Aorta (tissue), 5 donors: ENCODE measurements around the gene PDE4D. TPM values are rescaled to one million over a fixed set of nuclear protein-coding genes. Genes with fewer than 3 reads are reported as not detected.

Experiments used
- ATAC-seq: fragments of 200-7000 bp; cut with Tn5 transposase; one replicate; pipeline ENCODE4 v1.9.1; 2022; ENCODE audit warnings: moderate library complexity; ENCODE audit not compliant: low FRiP score
- DNase-seq, 2 donors: peaks; one replicate each; pipeline ENCODE4 v3.0.0-alpha.2; 2020
- H3K27ac ChIP-seq, 2 donors: one replicate each; pipeline ENCODE4 v1.5.1; 2013; ENCODE audit warnings: low read length in 2 of 2, mild to moderate bottlenecking in 2 of 2, moderate library complexity in 2 of 2, control low read depth in 1 of 2, inconsistent platforms in 1 of 2, low read depth in 1 of 2
- H3K27me3 ChIP-seq, 2 donors: one replicate each; pipeline ENCODE4 v1.6.1; 2013; ENCODE audit warnings: control low read depth in 1 of 2, low read length in 1 of 2, mild to moderate bottlenecking in 1 of 2, moderate library complexity in 1 of 2; ENCODE audit not compliant: insufficient read depth in 2 of 2, control insufficient read depth in 1 of 2
- H3K36me3 ChIP-seq, 2 donors: one replicate each; pipeline ENCODE4 v1.6.1; 2013; ENCODE audit warnings: control low read depth in 1 of 2, low read length in 1 of 2, mild to moderate bottlenecking in 1 of 2; ENCODE audit not compliant: insufficient read depth in 2 of 2, control insufficient read depth in 1 of 2
- H3K4me1 ChIP-seq, 2 donors: one replicate each; pipeline ENCODE4 v1.6.1; 2013; ENCODE audit warnings: low read length in 2 of 2, control low read depth in 1 of 2, mild to moderate bottlenecking in 1 of 2, moderate library complexity in 1 of 2; ENCODE audit not compliant: insufficient read depth in 2 of 2, control insufficient read depth in 1 of 2
- H3K4me3 ChIP-seq, 2 donors: one replicate each; pipeline ENCODE4 v1.5.1; 2013; ENCODE audit warnings: low read length in 2 of 2, control low read depth in 1 of 2, mild to moderate bottlenecking in 1 of 2
- H3K9me3 ChIP-seq: one replicate; pipeline ENCODE4 v1.6.1; 2013; ENCODE audit warnings: mild to moderate bottlenecking, low read length; ENCODE audit not compliant: control insufficient read depth
- WGBS, 2 donors: extraction: QIAGEN DNeasy Blood & Tissue Kit; methylation state at CpG; one replicate each; pipeline ENCODE4 v1.1.7; 2013; 5-methylcytosine and 5-hydroxymethylcytosine counted together
- intact Hi-C, 2 donors: fragments of 100-400 bp; cut with DNase I; formaldehyde crosslinking; loops; one replicate each; pipeline versions ENCODE4 v1.14.2 to v1.15.0; 2022
- polyA plus RNA-seq, 2 donors: library from polyadenylated mRNA; stranded (reverse); fragments of 200-250 nt; gene quantifications; one replicate each; pipeline ENCODE4 v1.2.3, GENCODE V29; 2013
- total RNA-seq, 2 donors: library from RNA; stranded (reverse); fragmentation: NEBNext Ultra II Directional; extraction: Animal tissue kit (Norgen Biotek cat#: 25700); gene quantifications; one replicate each; pipeline ENCODE4 v1.2.1, GENCODE V29; 2021
- donor health status: healthy with polysubstance abuse.
- donor health status: Bipolar disorder and iron deficiency.
- donor health status: DM: no; HTN: no; CAD: no.
- donor health status: DM: no; HTN: no; CAD: no.
- donor health status: DM: yes; HTN: yes; CAD: no.

Gene PDE4D
- total and polyA plus RNA-seq, 4 donors, result 2.4 to 112 (median 33.3) TPM

GRCh38 chr5:59715228-59715627 lies 178.3 kb downstream of the PDE4D start:
- H3K9me3 ChIP-seq, result no peaks in the 10 kb centered on the region
- WGBS, 2 donors, result 96 to 99% methylated on average over 5 of the region's 5 CpGs
- no peaks in the 10 kb centered on the region for H3K4me1 ChIP-seq

GRCh38 chr5:59713498-59713844 lies 180.1 kb downstream of the PDE4D start:
- intact Hi-C loops, result no loop called here
- no peaks in the 10 kb centered on the region for H3K27me3 ChIP-seq
- WGBS, 2 donors, result 93 to 97% methylated on average over 6 of the region's 6 CpGs
- ATAC-seq (no peak), DNase-seq (no peak)
- H3K4me3 ChIP-seq, result no peak overlapping the region
- no peak overlapping the region for H3K27ac ChIP-seq
- no peaks in the 10 kb centered on the region for H3K9me3 ChIP-seq
- H3K4me1 ChIP-seq, result peaks cover 0 to 2% of the 10 kb centered on the region in 2 donors
- no peaks in the 10 kb centered on the region for H3K36me3 ChIP-seq

More at GRCh38 chr5:59715228-59715627, 178.3 kb downstream of the PDE4D start:
- Histone ChIP-seq H3K27ac (no peak overlapping the region), H3K27me3 (no peaks in the 10 kb centered on the region), H3K36me3 (no peaks in the 10 kb centered on the region), H3K4me3 (no peak overlapping the region)
- ATAC-seq, result no peak
- intact Hi-C loops, result no loop called here
- DNase-seq, result no peak

- 90 to 95% methylated on average over 6 of the region's 6 CpGs for WGBS, 2 donors
- no peak overlapping the region for H3K27ac ChIP-seq
Measured at GRCh38 chr5:59712836-59713497, 180.6 kb downstream of the PDE4D start.

GRCh38 chr5:59711310-59711709 lies 182.2 kb downstream of the PDE4D start:
- ATAC-seq (no peak), DNase-seq (no peak)
- no peak overlapping the region for H3K27ac ChIP-seq
- no peaks in the 10 kb centered on the region for H3K36me3 ChIP-seq
- no peaks in the 10 kb centered on the region for H3K9me3 ChIP-seq
- 73 to 75% methylated on average over 1 of the region's 1 CpG for WGBS, 2 donors
- intact Hi-C loops, result no loop called here
- peaks cover 0 to 2% of the 10 kb centered on the region in 2 donors for H3K4me1 ChIP-seq
- no peak overlapping the region for H3K4me3 ChIP-seq
- no peaks in the 10 kb centered on the region for H3K27me3 ChIP-seq

More at GRCh38 chr5:59712836-59713497, 180.6 kb downstream of the PDE4D start:
- no peak for ATAC-seq
- no peaks in the 10 kb centered on the region for H3K27me3 ChIP-seq
- H3K36me3 ChIP-seq, result no peaks in the 10 kb centered on the region
- H3K4me3 ChIP-seq, result no peak overlapping the region
- intact Hi-C loops, result no loop called here
- H3K9me3 ChIP-seq, result no peaks in the 10 kb centered on the region
- H3K4me1 ChIP-seq, result peaks cover 0 to 2% of the 10 kb centered on the region in 2 donors
- no peak for DNase-seq

GRCh38 chr5:59709846-59710245 lies 183.7 kb downstream of the PDE4D start:
- Histone ChIP-seq H3K27me3 (no peaks in the 10 kb centered on the region), H3K9me3 (no peaks in the 10 kb centered on the region), H3K36me3 (no peaks in the 10 kb centered on the region), H3K4me1 (peaks cover 0 to 2% of the 10 kb centered on the region in 2 donors), H3K4me3 (no peak overlapping the region), H3K27ac (no peak overlapping the region)
- intact Hi-C loops, result no loop called here
- ATAC-seq (no peak), DNase-seq (no peak)
- WGBS, 2 donors, result 8 to 13% methylated on average over 2 of the region's 2 CpGs

GRCh38 chr5:59709346-59709821 lies 184.1 kb downstream of the PDE4D start:
- no peaks in the 10 kb centered on the region for H3K36me3 ChIP-seq
- no peak for ATAC-seq
- no peaks in the 10 kb centered on the region for H3K27me3 ChIP-seq
- 34 to 43% methylated on average over 4 of the region's 4 CpGs for WGBS, 2 donors
- H3K4me3 ChIP-seq, result no peak overlapping the region
- H3K27ac ChIP-seq, result no peak overlapping the region
- no peak for DNase-seq
- intact Hi-C loops, result no loop called here
- no peaks in the 10 kb centered on the region for H3K9me3 ChIP-seq
- H3K4me1 ChIP-seq, result peaks cover 0 to 2% of the 10 kb centered on the region in 2 donors

GRCh38 chr5:59704936-59705335 lies 188.6 kb downstream of the PDE4D start:
- Histone ChIP-seq H3K36me3 (no peaks in the 10 kb centered on the region), H3K9me3 (no peaks in the 10 kb centered on the region), H3K27ac (no peak overlapping the region), H3K4me3 (no peak overlapping the region), H3K27me3 (no peaks in the 10 kb centered on the region), H3K4me1 (peaks cover 0 to 2% of the 10 kb centered on the region in 2 donors)
- ATAC-seq, result no peak
- intact Hi-C loops, result no loop called here
- 65 to 83% methylated on average over 1 of the region's 1 CpG for WGBS, 2 donors
- DNase-seq, result no peak

- ATAC-seq (no peak), DNase-seq (no peak)
- Histone ChIP-seq H3K9me3 (no peaks in the 10 kb centered on the region), H3K27me3 (no peaks in the 10 kb centered on the region), H3K4me1 (no peaks in the 10 kb centered on the region), H3K36me3 (no peaks in the 10 kb centered on the region), H3K27ac (no peak overlapping the region), H3K4me3 (no peak overlapping the region)
- intact Hi-C loops, result no loop called here
- WGBS, 2 donors, result 76 to 83% methylated on average over 2 of the region's 2 CpGs
Measured at GRCh38 chr5:59703789-59704188, 189.7 kb downstream of the PDE4D start.
